GM12878 (cell line): Measurements from ENCODE around the gene PDZRN4. TPM values are rescaled to one million over a fixed set of nuclear protein-coding genes. Genes with fewer than 3 reads are reported as not detected.
"Not testable (repeated sequence)": the region's sequence is repeated elsewhere in the genome, so short reads cannot be mapped to it uniquely, and the experiment has no call there.

Experiments used
- ATAC-seq: fragments of 200-7000 bp; cut with Tn5 transposase; 3 replicates; pipeline ENCODE4 v1.9.1; 2020; ENCODE audit warnings: mild to moderate bottlenecking, moderate library complexity
- BruUV-seq: library from RNA; stranded (reverse); fragments of 400-500 nt; replicated peaks from 2 replicates; lab custom pipeline; 2021; lab: Mats Ljungman, UMichigan
- CTCF ChIA-PET: fragments of 300-600 bp; sonication (Branson Sonifier 250); formaldehyde crosslinking; extraction: SDS; loops from one replicate; lab custom pipeline; 2021; ENCODE audit warnings: inconsistent platforms; lab: Yijun Ruan, JAX
- POLR2A ChIA-PET: fragments of 350-600 bp; formaldehyde crosslinking; extraction: SDS; loops from one replicate; lab custom pipeline; 2021; ENCODE audit warnings: inconsistent platforms; lab: Charles Lee
- RAD21 ChIA-PET: fragments of 300-600 bp; sonication (Branson Sonifier 250); formaldehyde crosslinking; loops from one replicate; lab custom pipeline; 2023; ENCODE audit warnings: antibody characterized with exemption; ENCODE audit not compliant: unreplicated experiment; lab: Charles Lee
- SMC1A ChIA-PET: fragments of 300-600 bp; sonication (Branson Sonifier 250); formaldehyde crosslinking; loops from one replicate; lab custom pipeline; 2023; ENCODE audit not compliant: unreplicated experiment, uncharacterized antibody; lab: Charles Lee
- DNase-seq: peaks from one replicate; pipeline ENCODE4 v3.0.0-alpha.2; 2011; ENCODE audit warnings: low read depth, low spot score
- FAIRE-seq: peaks from 3 replicates; lab custom pipeline; 2011; peaks lifted over from hg19 to GRCh38; lab: Jason Lieb, UNC
- H2AFZ ChIP-seq: 2 replicates; pipeline ENCODE4 v1.6.0; 2011; ENCODE audit warnings: low read depth, low read length, control low read depth; ENCODE audit not compliant: control insufficient read depth
- H3K27ac ChIP-seq: 2 replicates; pipeline ENCODE4 v1.5.1; 2011; ENCODE audit warnings: control low read depth; ENCODE audit not compliant: control insufficient read depth, insufficient read depth
- H3K27me3 ChIP-seq, 2 experiments: replicated peaks in 1 of 2; 2 replicates each; pipeline versions ENCODE4 v1.6.0 to v1.6.1; 2011; ENCODE audit warnings: low read length in 1 of 2; ENCODE audit not compliant: control insufficient read depth in 2 of 2, insufficient read depth in 2 of 2
- H3K36me3 ChIP-seq, 2 experiments: 2 replicates each; pipeline ENCODE4 v1.5.1; 2011; ENCODE audit warnings: low read length in 1 of 2; ENCODE audit not compliant: control insufficient read depth in 2 of 2, insufficient read depth in 2 of 2
- H3K4me1 ChIP-seq: 2 replicates; pipeline ENCODE4 v1.6.1; 2011; ENCODE audit warnings: mild to moderate bottlenecking, low read length, moderate library complexity, mixed read lengths; ENCODE audit not compliant: control insufficient read depth, insufficient read depth
- H3K4me2 ChIP-seq: 2 replicates; pipeline ENCODE4 v1.6.0; 2011; ENCODE audit warnings: control low read depth; ENCODE audit not compliant: control insufficient read depth, insufficient read depth
- H3K4me3 ChIP-seq: fragments of 200-600 bp; sonication (generic); 2 replicates; pipeline ENCODE4 v1.5.1; 2016
- H3K79me2 ChIP-seq: 2 replicates; pipeline ENCODE4 v1.6.0; 2011; ENCODE audit warnings: low read length; ENCODE audit not compliant: control insufficient read depth, insufficient read depth
- H3K9ac ChIP-seq: 2 replicates; pipeline ENCODE4 v1.8.0; 2011; ENCODE audit warnings: low read length, control low read depth, mixed read lengths; ENCODE audit not compliant: control insufficient read depth, insufficient read depth
- H3K9me3 ChIP-seq: replicated peaks from 3 replicates; pipeline ENCODE4 v1.5.1; 2011; ENCODE audit warnings: mild to moderate bottlenecking, low read length; ENCODE audit not compliant: control insufficient read depth, insufficient read depth
- H4K20me1 ChIP-seq: 2 replicates; pipeline ENCODE4 v1.6.0; 2011; ENCODE audit not compliant: control insufficient read depth, insufficient read depth
- ATF3 ChIP-seq: IDR thresholded peaks from 2 replicates; pipeline ENCODE4 v1.6.1; 2011; ENCODE audit warnings: low read depth, mild to moderate bottlenecking, low read length, moderate library complexity, borderline replicate concordance; ENCODE audit errors: extremely low read depth
- ELK1 ChIP-seq: IDR thresholded peaks from 2 replicates; pipeline ENCODE4 v1.6.1; 2012; ENCODE audit warnings: low read depth, low read length, improper control_type of control experiment
- GABPA ChIP-seq: IDR thresholded peaks from 2 replicates; pipeline ENCODE4 v1.6.1; 2014; ENCODE audit warnings: antibody characterized with exemption, low read depth, mild to moderate bottlenecking, inconsistent platforms
- HCFC1 ChIP-seq: fragments of 150-350 bp; IDR thresholded peaks from 2 replicates; pipeline ENCODE4 v1.6.1; 2014; ENCODE audit warnings: low read length
- IRF3 ChIP-seq: fragments of 450-650 bp; IDR thresholded peaks from 2 replicates; pipeline ENCODE4 v1.6.1; 2014; ENCODE audit warnings: mild to moderate bottlenecking
- NFIC ChIP-seq: IDR thresholded peaks from 2 replicates; pipeline ENCODE4 v1.6.1; 2012; ENCODE audit warnings: low read depth, mild to moderate bottlenecking, inconsistent platforms, low read length, moderate library complexity
- PML ChIP-seq: IDR thresholded peaks from 2 replicates; pipeline ENCODE4 v1.6.1; 2012; ENCODE audit warnings: low read length, inconsistent platforms
- POLR2AphosphoS5 ChIP-seq: IDR thresholded peaks from 2 replicates; pipeline ENCODE4 v1.6.1; 2011; ENCODE audit warnings: mild to moderate bottlenecking, low read length, inconsistent platforms
- SIN3A ChIP-seq: IDR thresholded peaks from 2 replicates; pipeline ENCODE4 v1.6.1; 2012; ENCODE audit warnings: low read depth, low read length, improper control_type of control experiment
- SRF ChIP-seq, 2 experiments: IDR thresholded peaks; 2 replicates each; pipeline ENCODE4 v1.6.1; 2011; ENCODE audit warnings: low read depth in 2 of 2, low read length in 2 of 2, mild to moderate bottlenecking in 1 of 2, moderate library complexity in 1 of 2
- ZNF687 ChIP-seq: fragments of 450-650 bp; IDR thresholded peaks from 2 replicates; pipeline ENCODE4 v1.6.1; 2017; ENCODE audit warnings: mild to moderate bottlenecking, moderate library complexity
- WGBS: methylation state at CpG from one replicate; pipeline ENCODE4 v1.1.6; 2016; ENCODE audit warnings: low lambda C conversion rate; ENCODE audit not compliant: insufficient replicate concordance, insufficient coverage; ENCODE audit errors: missing lambda C conversion rate; 5-methylcytosine and 5-hydroxymethylcytosine counted together
- in situ Hi-C: fragments of 300-500 bp; cut with MboI; formaldehyde crosslinking; loops from 9 replicates; pipeline ENCODE4 v1.14.3; 2018; ENCODE audit warnings: mixed read lengths
- intact Hi-C: fragments of 100-400 bp; cut with micrococcal nuclease; formaldehyde crosslinking; loops from one replicate; pipeline ENCODE4 v1.14.2; 2022; ENCODE audit not compliant: unreplicated experiment
- polyA plus RNA-seq, 11 experiments: library from polyadenylated mRNA; depleted of rRNA in 4 of 11; unstranded in 6 of 11; stranded (reverse) in 5 of 11; fragments of >200 nt; fragmentation: Nextera tagmentation in 4 of 11; fragmentation: Illumina TruSeq in 1 of 11; extraction: Ambion mirVana in 4 of 11; extraction: Trizol in 1 of 11; gene quantifications; 1 replicate in 1 of 11; 2 replicates in 10 of 11; pipeline versions ENCODE4 v1.2.1 to v1.2.3, GENCODE V29; 2011 to 2016; ENCODE audit warnings: inconsistent platforms in 2 of 11, missing spikeins in 2 of 11, low read depth in 1 of 11
- total RNA-seq, 4 experiments: library from RNA; depleted of rRNA in 3 of 4; stranded (reverse); fragments of >200 nt in 3 of 4; fragmentation: Illumina TruSeq in 1 of 4; extraction: Trizol in 1 of 4; gene quantifications; 2 replicates each; pipeline versions ENCODE4 v1.2.1 to v1.2.3, GENCODE V29; 2013 to 2021

The PDZRN4 gene
- total and polyA plus RNA-seq, 10 of the 15 experiments (the other 5 are each of a cell fraction or from before 2014, with no cell fraction given), result 0.03 TPM; not detected in 9

GRCh38 chr12:41545761-41546160 is 357.6 kb downstream of the PDZRN4 start (continued):
- TF ChIP-seq POLR2AphosphoS5 (no peak), SIN3A (no peak), NFIC (no peak), ZNF687 (no peak), IRF3 (no peak), PML (no peak), ELK1 (no peak), GABPA (no peak), HCFC1 (no peak), SRF (IDR thresholded peaks at IDR 0.05; ENCODE audit: low read depth in 2 of 2, low read length in 2 of 2) (no peak), ATF3 (no peak)

GRCh38 chr12:41547071-41547470 is 359.0 kb downstream of the PDZRN4 start:
- RAD21 ChIA-PET, result not testable (repeated sequence)

More at GRCh38 chr12:41547071-41547470, 359.0 kb downstream of the PDZRN4 start:
- H2AFZ ChIP-seq, H3K4me1 ChIP-seq, FAIRE-seq, H3K36me3 ChIP-seq, DNase-seq, ATAC-seq, H4K20me1 ChIP-seq, H3K4me3 ChIP-seq, intact Hi-C loops, POLR2A ChIA-PET, H3K9ac ChIP-seq, BruUV-seq, H3K79me2 ChIP-seq, CTCF ChIA-PET, SMC1A ChIA-PET, in situ Hi-C loops, H3K9me3 ChIP-seq, H3K27me3 ChIP-seq, H3K27ac ChIP-seq, H3K4me2 ChIP-seq: not testable (repeated sequence)
- WGBS, result 47% methylated on average over 1 of the region's 1 CpG
